ENCODE results near the gene OR6Y1.

OR6Y1 gene

DNA sequence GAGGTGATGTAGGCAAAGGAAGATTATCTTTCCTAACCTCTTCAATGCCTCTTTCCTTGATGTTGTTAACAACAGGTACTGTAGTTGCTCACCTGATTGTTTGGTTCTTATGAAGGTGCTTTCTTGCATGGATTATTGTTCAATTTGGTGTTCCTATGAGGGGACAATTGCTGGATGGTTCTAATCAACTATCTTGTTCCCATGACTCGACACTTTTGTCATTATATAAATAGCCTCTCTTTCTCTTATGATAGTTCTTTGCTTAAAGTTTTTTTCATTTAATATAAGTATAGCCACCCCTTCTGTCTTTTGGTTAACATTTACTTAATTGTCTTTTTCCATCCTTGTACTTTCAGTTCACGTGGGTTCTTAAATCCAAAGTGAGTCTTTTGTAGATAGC is 46.7 kb downstream of the OR6Y1 start:
- no peaks in the 10 kb centered on the region for H3K27me3 ChIP-seq (replicated peaks in 2 of 5; ENCODE audit: control insufficient read depth in 4 of 5, insufficient read depth in 5 of 5, low read length in 4 of 5)
- no CpG with 5 or more reads among the region's 2 CpGs for WGBS (ENCODE audit: insufficient coverage)
- no peak overlapping the region for H3K4me3 ChIP-seq (ENCODE audit: control insufficient read depth in 1 of 7, extremely low read depth in 1 of 7, insufficient read depth in 4 of 7, low read depth in 2 of 7, low read length in 6 of 7)
- H3K9me3 ChIP-seq (ENCODE audit: control extremely low read depth in 1 of 5, control insufficient read depth in 4 of 5, insufficient read depth in 2 of 5, low read depth in 1 of 5, low read length in 4 of 5), result no peaks in the 10 kb centered on the region
- ChIA-PET POLR2A (no interaction called here), CTCF (interaction anchor here (1.3 to 1.7 kb wide), 2 partner anchors 491 to 564 kb away, joined by 5 to 7 read pairs; no protein-coding TSS in a partner anchor)
- no peaks in the 10 kb centered on the region for H3K36me3 ChIP-seq (ENCODE audit: control insufficient read depth in 4 of 4, insufficient read depth in 4 of 4, low read length in 3 of 4)
- H3K4me1 ChIP-seq (ENCODE audit: control extremely low read depth in 1 of 4, control insufficient read depth in 4 of 4, insufficient read depth in 4 of 4, low read length in 3 of 4), result no peaks in the 10 kb centered on the region
- H3K27ac ChIP-seq (ENCODE audit: insufficient read depth in 1 of 2, low read depth in 1 of 2, low read length in 2 of 2, poor library complexity in 1 of 2, severe bottlenecking in 2 of 2), result no peak overlapping the region
- no peak for DNase-seq

DNA sequence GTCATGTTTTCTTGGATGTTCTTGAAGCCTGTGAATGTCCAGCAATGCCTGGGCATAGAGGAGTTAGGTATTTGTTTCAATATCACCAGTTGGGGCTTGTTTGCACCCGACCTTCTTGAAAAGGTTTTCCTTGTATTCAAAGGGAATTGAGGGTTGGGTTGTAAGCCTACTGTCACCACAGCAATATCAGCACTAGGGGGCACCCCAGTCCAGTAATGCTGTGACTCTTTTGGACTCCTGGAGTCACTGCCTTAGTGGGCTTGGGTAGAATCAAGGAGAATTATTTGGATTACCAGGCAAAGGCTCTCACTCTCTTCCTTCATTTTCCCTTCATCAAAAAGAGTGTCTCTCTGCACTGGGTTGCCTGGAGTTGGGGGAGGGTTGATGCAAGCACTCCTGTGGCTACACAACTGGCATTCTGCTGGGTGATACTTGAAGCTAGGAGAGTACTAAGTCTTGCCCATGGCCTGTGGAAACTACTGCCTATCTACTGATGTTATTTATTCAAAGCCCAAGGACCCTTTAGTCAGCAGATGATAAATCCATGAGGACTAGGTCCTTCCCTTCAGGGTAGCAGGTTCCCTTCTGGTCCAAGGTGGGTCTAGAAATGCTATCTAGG is 47.7 kb downstream of the OR6Y1 start:
- peaks cover 0 to under 1% (median 0%) of the 10 kb centered on the region in 5 experiments for H3K9me3 ChIP-seq (ENCODE audit: control extremely low read depth in 1 of 5, control insufficient read depth in 4 of 5, insufficient read depth in 2 of 5, low read depth in 1 of 5, low read length in 4 of 5)
- DNase-seq, result peak; percentile 31 to 66 (median 50)
- no peaks in the 10 kb centered on the region for H3K36me3 ChIP-seq (ENCODE audit: control insufficient read depth in 4 of 4, insufficient read depth in 4 of 4, low read length in 3 of 4)
- ChIA-PET POLR2A (no interaction called here), CTCF (interaction anchor here (0.7 to 1.7 kb wide), 6 partner anchors 12 to 565 kb away, joined by 3 to 7 read pairs (median 4); no protein-coding TSS in a partner anchor)
- H3K27me3 ChIP-seq (replicated peaks in 2 of 5; ENCODE audit: control insufficient read depth in 4 of 5, insufficient read depth in 5 of 5, low read length in 4 of 5), result no peaks in the 10 kb centered on the region
- no peak overlapping the region for H3K4me3 ChIP-seq (ENCODE audit: control insufficient read depth in 1 of 7, extremely low read depth in 1 of 7, insufficient read depth in 4 of 7, low read depth in 2 of 7, low read length in 6 of 7)
- no CpG with 5 or more reads among the region's 1 CpG for WGBS (ENCODE audit: insufficient coverage)
- H3K27ac ChIP-seq (ENCODE audit: insufficient read depth in 1 of 2, low read depth in 1 of 2, low read length in 2 of 2, poor library complexity in 1 of 2, severe bottlenecking in 2 of 2), result no peak overlapping the region
- H3K4me1 ChIP-seq (ENCODE audit: control extremely low read depth in 1 of 4, control insufficient read depth in 4 of 4, insufficient read depth in 4 of 4, low read length in 3 of 4), result no peaks in the 10 kb centered on the region

DNA sequence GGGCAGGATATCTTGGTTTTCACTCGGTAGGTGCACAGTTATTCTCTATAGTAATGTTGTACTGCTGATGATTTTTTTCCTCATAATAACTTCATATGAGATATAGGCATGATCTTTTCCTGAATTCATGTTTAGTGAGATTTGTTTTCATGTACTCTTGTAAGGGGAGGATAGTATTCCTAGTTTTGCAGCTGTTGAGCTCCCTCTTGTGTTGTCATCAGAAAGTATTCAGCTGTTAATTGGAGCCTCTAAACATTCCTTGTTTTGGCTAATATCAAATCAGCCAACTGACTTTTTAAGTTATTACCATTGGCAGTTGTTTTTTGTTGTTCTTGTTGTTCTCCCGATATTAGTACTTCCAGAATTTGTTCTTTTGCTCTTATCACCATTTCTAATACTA is 57.8 kb downstream of the OR6Y1 start:
- no CpG with 5 or more reads among the region's 2 CpGs for WGBS (ENCODE audit: insufficient coverage)
- H3K27ac ChIP-seq (ENCODE audit: insufficient read depth in 1 of 2, low read depth in 1 of 2, low read length in 2 of 2, poor library complexity in 1 of 2, severe bottlenecking in 2 of 2), result no peak overlapping the region
- H3K27me3 ChIP-seq (replicated peaks in 2 of 5; ENCODE audit: control insufficient read depth in 4 of 5, insufficient read depth in 5 of 5, low read length in 4 of 5), result no peaks in the 10 kb centered on the region
- peaks cover 0 to 1% (median 0%) of the 10 kb centered on the region in 5 experiments for H3K9me3 ChIP-seq (ENCODE audit: control extremely low read depth in 1 of 5, control insufficient read depth in 4 of 5, insufficient read depth in 2 of 5, low read depth in 1 of 5, low read length in 4 of 5)
- CTCF ChIA-PET, result interaction anchor here (1.3 kb wide), 1 partner anchor 292 kb away, joined by 6 read pairs; no protein-coding TSS in a partner anchor
- no peaks in the 10 kb centered on the region for H3K36me3 ChIP-seq (ENCODE audit: control insufficient read depth in 4 of 4, insufficient read depth in 4 of 4, low read length in 3 of 4)
- no peak overlapping the region for H3K4me3 ChIP-seq (ENCODE audit: control insufficient read depth in 1 of 7, extremely low read depth in 1 of 7, insufficient read depth in 4 of 7, low read depth in 2 of 7, low read length in 6 of 7)
- POLR2A ChIA-PET, result no interaction called here
- no peaks in the 10 kb centered on the region for H3K4me1 ChIP-seq (ENCODE audit: control extremely low read depth in 1 of 4, control insufficient read depth in 4 of 4, insufficient read depth in 4 of 4, low read length in 3 of 4)
- peak; percentile 19 to 41 (median 28) for DNase-seq

DNA sequence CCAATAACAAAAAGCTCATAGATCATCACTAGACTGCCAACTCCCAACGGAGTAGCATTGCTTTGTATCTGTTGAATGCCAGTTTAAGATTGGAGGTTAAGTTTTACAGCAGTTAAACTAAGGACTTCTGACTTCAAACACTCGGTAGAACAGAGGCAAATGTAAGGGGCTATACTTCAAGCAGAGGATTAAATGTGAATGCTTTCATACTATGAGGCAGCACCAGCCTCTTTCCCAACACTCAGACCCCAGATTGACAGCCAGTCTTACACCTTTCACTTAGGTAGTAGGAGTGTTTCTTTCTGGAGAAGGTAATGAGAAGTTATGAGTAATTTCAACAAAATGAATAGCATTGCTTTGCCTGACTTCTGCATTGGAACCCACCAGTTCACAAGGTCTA is 59.4 kb downstream of the OR6Y1 start:
- Histone ChIP-seq H3K27me3 (replicated peaks in 2 of 5; ENCODE audit: control insufficient read depth in 4 of 5, insufficient read depth in 5 of 5, low read length in 4 of 5) (no peaks in the 10 kb centered on the region), H3K27ac (ENCODE audit: insufficient read depth in 1 of 2, low read depth in 1 of 2, low read length in 2 of 2, poor library complexity in 1 of 2, severe bottlenecking in 2 of 2) (no peak overlapping the region), H3K4me3 (ENCODE audit: control insufficient read depth in 1 of 7, extremely low read depth in 1 of 7, insufficient read depth in 4 of 7, low read depth in 2 of 7, low read length in 6 of 7) (no peak overlapping the region), H3K36me3 (ENCODE audit: control insufficient read depth in 4 of 4, insufficient read depth in 4 of 4, low read length in 3 of 4) (no peaks in the 10 kb centered on the region), H3K4me1 (ENCODE audit: control extremely low read depth in 1 of 4, control insufficient read depth in 4 of 4, insufficient read depth in 4 of 4, low read length in 3 of 4) (no peaks in the 10 kb centered on the region), H3K9me3 (ENCODE audit: control extremely low read depth in 1 of 5, control insufficient read depth in 4 of 5, insufficient read depth in 2 of 5, low read depth in 1 of 5, low read length in 4 of 5) (no peaks in the 10 kb centered on the region)
- ChIA-PET POLR2A (no interaction called here), CTCF (interaction anchor here (0.8 kb wide), 2 partner anchors 9 to 11 kb away, joined by 3 read pairs; no protein-coding TSS in a partner anchor)
- DNase-seq, result no peak
- WGBS (ENCODE audit: insufficient coverage), result 80% methylated on average over 1 of the region's 2 CpGs
